GM12801 (cell line): Measurements from ENCODE around the gene UQCRQ.

ENCODE experiments used
- TF ChIP-seq, protein P1 (sequence below): IDR thresholded peaks from one replicate; pipeline ENCODE4 v1.5.1; 2011; ENCODE audit warnings: control low read depth; ENCODE audit not compliant: insufficient read length; ENCODE audit errors: extremely low read depth

The UQCRQ gene

DNA sequence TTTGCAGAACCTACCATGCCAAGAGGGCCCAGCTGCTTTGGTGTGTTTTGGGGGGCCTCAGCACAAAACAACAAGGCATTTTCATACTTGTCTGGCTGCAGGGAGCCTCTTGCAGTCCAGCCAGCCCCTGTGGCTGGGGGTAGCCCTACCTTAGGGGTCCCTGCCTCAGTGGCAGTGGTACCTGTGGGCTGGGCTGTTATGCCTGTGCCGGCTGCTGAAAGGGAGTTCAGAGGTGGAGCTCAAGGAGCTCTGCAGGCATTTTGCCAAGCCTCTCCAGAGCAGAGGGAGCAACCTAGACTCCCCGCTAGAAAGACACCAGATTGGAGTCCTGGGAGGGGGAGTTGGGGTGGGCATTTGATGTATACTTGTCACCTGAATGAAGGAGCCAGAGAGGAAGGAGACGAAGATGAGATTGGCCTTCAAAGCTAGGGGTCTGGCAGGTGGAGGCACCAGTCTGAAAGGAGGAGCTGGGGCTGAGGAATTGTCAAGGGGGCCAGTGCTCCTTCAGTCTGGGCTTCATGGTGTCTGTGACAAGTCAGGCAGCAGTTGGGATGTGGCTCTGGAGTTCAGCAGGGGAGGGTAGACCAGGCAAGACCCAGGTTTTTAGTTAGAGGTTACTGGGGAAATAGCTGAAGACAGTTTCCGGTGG lies 37.5 kb upstream of the UQCRQ start:
- TF ChIP-seq, protein P1, sequence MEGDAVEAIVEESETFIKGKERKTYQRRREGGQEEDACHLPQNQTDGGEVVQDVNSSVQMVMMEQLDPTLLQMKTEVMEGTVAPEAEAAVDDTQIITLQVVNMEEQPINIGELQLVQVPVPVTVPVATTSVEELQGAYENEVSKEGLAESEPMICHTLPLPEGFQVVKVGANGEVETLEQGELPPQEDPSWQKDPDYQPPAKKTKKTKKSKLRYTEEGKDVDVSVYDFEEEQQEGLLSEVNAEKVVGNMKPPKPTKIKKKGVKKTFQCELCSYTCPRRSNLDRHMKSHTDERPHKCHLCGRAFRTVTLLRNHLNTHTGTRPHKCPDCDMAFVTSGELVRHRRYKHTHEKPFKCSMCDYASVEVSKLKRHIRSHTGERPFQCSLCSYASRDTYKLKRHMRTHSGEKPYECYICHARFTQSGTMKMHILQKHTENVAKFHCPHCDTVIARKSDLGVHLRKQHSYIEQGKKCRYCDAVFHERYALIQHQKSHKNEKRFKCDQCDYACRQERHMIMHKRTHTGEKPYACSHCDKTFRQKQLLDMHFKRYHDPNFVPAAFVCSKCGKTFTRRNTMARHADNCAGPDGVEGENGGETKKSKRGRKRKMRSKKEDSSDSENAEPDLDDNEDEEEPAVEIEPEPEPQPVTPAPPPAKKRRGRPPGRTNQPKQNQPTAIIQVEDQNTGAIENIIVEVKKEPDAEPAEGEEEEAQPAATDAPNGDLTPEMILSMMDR = no peak

DNA sequence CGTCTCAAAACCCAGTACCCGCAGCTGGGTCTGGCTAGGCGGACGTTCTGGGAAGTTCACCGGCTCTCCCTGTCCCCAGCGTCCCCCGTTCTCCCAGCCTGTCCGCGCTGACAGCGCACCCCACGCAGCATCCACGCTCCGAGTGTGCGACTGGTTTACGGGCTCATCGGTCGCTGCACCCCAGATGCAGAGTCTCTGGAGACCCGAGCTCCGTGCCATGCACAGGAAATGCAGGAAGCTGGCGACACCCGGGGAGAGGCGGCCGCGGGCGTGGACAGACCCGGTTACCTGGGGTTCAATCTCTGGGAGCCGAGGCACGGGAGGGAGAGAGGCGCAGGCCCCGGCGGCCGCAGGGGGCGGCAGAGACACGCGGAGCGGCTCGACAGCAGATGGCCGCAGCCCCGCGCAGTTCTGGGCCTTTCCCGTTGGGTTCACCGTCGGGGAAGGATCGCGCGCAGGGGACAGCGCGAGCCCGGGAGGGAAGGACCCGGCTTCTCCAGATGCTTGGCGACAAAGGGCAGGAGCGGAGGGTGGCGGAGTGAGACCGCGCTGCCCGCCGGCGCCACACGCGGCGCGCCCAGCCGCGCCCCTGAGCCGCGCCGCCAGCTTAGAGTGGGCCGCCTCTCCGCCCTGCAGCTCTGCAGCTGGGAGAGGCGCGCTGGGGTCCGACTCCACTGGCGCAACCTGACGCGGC lies 36.6 kb upstream of the UQCRQ start:
- TF ChIP-seq, protein P1 = no peak

DNA sequence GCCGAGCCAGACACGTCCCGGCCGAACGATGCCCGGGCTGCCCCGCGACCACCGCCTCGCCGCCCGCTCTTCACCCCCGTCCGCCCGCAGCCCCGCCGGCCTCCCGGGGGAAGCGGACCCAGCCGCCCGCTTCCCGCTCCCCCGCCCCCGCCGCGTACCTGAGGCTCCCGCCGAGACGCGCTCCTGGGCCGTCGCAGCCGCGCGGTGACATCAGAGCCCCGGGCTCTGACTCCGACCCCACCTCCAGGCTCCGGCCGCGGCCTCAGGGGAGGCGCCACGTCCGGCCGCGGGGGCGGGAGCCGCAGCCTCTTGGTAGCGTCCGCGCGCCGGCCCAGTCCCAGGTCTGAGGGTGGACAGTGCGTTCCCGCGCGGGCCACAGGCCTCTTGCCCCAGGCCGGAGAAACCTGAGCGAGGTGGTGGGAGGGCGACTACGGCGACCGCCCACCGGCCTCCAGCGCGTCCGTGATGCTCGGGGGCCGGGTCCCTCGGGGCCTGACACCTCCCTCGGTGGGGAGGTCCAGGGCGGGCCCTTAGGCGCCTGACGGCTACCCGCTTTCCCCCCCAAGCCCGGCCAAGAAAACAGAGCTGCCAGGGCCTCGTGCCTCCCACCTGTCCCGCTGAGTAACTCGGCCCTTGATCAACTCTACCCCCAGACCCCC lies 35.9 kb upstream of the UQCRQ start, which contains the start of gene SHROOM1:
Gene SHROOM1, minus strand, starts transcription at position 212 of the 659 bp plus-strand sequence. CDS start 4,507 bp downstream, outside the sequence.
- TF ChIP-seq, protein P1 = no peak

DNA sequence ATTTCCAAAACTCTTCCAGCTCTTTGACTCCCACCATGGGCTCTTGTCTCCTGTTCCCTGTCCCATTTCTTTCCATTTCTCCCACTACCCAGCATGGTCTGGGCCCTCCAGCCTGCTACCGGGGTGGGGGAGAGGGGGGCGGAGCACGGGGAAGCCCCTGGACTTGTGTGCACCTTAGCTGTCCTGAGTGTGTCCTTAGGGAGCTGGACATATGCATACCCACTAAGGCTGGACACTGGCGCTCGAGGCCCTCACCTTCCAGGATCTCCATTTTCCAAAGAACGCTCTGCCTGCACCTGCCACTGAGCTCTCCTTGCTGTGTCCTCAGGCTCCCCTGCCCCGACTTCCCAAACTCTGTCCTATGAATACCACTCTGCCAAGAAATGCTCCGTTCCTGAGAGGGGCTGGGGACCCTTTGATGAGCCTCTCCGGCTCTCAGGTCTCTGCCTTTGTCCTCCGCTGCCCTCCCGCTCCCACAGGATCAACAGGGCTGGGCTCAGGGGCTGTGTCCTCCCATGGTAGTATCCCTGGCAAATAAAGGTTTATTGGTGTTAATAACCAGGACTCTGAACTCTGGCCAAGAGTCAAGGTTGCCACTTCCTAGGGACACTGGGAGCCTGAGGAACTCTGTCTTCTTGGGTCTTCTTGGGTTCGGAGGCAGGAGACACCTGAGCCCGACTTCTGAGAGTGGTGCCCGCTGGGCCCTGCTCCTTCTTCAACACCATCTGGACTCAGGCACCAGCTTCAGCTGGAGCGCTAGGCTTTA lies 35.2 kb upstream of the UQCRQ start:
- TF ChIP-seq, protein P1 = no peak

DNA sequence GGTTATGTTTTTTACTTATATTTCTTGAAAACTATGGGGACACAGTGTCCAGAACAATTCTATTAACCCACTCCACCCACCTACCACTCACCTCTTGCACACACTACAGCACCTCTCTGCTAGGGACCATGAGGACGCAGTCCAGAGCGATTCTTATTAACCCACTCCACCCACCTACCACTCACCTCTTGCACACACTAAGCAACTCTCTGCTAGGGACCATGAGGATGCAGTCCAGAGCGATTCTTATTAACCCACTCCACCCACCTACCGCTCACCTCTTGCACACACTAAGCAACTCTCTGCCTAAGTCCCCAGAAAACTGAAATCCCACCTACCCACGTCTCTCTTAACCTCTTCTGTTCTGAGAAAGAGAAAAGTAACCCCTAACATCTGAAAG lies 33.8 kb upstream of the UQCRQ start:
- TF ChIP-seq, protein P1 = no peak

DNA sequence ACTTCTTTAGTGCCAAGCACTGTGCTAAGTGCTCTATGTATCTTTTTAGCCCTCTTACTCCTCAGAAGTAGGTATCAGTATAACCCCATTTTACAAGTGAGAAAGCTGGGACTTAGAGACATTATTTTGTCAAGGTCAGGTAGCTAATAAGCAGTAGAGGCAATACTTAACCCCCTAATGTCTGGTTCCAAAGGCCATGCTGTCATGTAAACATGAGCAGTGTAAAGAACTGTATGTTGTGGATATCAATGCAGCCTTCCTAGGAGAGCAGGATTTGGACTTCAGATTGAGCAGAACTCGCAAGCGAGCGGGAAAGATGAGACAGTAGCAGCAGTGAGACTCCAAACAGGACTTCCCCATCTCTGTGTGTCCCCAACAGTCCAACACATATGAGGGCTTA lies 32.4 kb upstream of the UQCRQ start:
- TF ChIP-seq, protein P1 = no peak

DNA sequence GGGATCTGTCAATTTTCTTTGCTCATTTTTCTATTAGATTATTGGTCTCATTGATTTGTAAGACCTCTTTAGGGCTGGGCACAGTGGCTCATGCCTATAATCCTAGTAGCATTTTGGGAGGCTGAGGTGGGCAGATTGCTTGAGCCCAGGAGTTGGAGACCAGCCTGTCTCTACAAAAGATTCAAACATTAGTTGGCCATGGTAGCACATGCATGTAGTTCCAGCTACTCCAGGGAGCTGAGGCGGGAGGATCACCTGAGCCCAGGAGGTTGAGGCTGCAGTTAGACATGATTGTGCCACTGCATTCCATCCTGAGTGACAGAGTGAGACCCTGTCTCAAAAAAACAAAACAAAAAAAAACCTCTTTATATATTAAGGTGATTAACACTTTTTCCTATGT lies 29.6 kb upstream of the UQCRQ start:
- TF ChIP-seq, protein P1 = no peak
